ENCODE data around the gene NKD2.

Gene NKD2

DNA sequence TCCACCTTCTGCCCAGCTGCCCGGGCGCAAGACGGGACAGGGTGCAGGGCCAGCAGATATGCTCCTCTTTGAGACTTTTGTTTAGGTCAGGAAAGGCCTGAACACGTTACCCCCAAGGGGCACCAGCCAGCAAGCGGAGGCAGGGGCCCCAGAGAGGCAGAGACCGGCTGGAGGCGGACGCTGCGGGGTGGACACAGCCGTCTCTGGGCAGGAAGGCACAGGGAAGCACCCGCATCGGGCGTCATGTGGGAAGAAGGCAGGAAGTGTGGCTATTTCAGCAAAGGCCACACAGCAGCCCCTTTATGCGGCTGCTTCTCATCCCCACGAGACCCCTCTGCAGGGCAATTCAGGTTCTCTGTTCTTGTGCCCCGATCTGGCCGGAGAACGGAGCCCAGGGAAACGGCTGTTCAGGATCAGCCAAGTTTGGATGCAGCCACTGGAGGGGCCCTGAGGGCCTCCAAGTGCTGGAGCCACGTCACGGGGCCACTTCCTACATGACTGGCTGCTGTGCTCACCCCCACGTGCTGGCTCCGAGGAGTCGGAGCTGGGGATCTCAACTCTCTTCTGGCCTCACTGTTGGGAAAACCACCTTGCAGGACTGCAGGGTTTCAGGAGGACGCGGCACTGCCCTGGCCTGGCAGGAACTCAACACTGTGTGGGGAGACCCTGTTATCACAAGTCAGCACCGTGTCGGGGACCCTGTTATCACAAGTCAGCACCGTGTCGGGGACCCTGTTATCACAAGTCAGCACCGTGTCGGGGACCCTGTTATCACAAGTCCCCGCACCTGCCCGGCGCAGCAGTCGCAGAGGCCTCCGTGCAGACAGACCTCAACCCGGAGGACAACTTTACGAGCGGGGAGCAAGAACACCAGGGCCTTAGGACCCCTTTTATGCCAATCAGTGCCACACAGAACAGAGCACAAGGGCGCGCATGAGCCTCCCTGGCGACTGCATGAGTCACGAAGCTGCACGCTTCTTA, 58.8 kb downstream of the NKD2 start:
- no peak for DNase-seq (ENCODE audit: low read depth)

DNA sequence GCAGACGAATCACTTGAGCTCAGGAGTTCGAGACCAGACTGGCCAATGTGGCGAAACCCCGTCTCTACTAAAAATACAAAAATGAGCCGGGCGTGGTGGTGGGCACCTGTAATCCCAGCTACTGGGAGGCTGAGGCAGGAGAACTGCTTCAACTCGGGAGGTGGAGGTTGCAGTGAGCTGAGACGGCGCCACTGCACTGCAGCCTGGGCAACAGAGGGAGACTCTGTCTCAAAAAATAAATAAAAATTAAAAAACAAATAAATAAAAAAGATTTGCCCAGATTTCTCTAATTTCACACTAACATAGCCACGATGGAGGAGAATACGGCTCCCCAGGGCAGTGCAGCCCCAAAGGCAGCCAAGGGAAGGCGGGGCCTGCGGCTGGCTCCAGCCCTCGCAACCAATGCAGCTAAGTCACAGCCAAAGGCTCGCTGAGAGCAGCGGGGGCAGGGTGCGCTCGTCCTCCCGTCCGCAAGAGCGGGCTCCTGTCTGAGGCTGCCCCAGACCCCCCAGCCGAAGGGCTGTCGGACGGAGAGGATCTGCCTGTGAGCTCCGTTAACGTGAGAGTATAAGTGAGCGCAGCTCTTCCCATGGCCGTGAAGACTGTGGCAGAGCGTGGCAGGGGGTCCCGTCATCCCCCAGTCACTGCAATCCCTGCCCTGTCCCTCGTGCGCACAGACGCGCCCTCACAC, 59.7 kb downstream of the NKD2 start:
- no peak overlapping the region for H3K4me3 ChIP-seq (ENCODE audit: control insufficient read depth, low read depth, low read length)
- TF ChIP-seq, protein P1, sequence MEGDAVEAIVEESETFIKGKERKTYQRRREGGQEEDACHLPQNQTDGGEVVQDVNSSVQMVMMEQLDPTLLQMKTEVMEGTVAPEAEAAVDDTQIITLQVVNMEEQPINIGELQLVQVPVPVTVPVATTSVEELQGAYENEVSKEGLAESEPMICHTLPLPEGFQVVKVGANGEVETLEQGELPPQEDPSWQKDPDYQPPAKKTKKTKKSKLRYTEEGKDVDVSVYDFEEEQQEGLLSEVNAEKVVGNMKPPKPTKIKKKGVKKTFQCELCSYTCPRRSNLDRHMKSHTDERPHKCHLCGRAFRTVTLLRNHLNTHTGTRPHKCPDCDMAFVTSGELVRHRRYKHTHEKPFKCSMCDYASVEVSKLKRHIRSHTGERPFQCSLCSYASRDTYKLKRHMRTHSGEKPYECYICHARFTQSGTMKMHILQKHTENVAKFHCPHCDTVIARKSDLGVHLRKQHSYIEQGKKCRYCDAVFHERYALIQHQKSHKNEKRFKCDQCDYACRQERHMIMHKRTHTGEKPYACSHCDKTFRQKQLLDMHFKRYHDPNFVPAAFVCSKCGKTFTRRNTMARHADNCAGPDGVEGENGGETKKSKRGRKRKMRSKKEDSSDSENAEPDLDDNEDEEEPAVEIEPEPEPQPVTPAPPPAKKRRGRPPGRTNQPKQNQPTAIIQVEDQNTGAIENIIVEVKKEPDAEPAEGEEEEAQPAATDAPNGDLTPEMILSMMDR (conservative IDR thresholded peaks at IDR 0.05; ENCODE audit: control insufficient read depth, insufficient read depth, low read depth, low read length), result no peak

More for the DNA sequence above, 58.8 kb downstream of the NKD2 start:
- TF ChIP-seq, protein P1 (conservative IDR thresholded peaks at IDR 0.05; ENCODE audit: control insufficient read depth, insufficient read depth, low read depth, low read length), result no peak
- no peak overlapping the region for H3K4me3 ChIP-seq (ENCODE audit: control insufficient read depth, low read depth, low read length)

DNA sequence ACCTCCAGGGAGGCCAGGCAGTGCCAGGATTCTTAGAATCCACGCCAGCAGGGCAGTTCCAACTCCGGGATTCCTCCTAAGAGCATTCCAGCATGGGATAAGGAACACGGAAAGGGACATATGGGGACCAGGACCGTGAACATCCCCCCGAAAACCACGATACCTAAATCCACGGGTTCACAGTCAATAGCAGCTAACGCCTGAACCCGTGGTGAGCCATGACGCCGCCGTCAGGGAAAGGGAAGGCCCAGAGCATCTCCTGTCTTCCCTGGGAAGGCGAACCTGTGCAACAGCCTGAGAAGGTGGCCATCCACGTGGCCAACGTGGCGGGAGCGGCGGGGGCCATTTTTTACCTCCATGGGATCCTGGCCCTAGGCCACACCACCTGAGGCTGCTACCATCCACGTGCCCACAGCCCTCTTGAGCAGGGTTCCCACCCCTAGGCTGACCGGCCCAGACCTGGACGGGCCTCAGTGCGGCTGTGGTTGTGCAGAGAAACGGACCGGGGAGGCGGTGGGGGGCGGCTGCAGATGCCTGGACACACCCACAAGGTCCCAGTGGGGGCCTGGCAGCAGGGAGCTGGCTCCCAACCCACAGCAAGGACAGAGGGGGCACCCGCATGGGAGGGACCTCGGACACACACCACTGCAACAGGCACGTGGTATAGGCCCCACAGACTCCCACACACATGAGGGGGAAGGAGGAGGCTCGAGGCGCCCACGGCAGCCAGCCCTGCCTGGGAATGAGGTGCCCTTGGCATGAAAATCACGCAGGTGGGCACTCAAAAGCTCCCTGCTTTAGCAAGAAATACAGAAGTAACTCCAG, 60.5 kb downstream of the NKD2 start:
- TF ChIP-seq, protein P1 (conservative IDR thresholded peaks at IDR 0.05; ENCODE audit: control insufficient read depth, insufficient read depth, low read depth, low read length), result no peak
- no peak overlapping the region for H3K4me3 ChIP-seq (ENCODE audit: control insufficient read depth, low read depth, low read length)
- DNase-seq (ENCODE audit: low read depth), result no peak

More for the DNA sequence above, 59.7 kb downstream of the NKD2 start:
- DNase-seq (ENCODE audit: low read depth), result no peak

DNA sequence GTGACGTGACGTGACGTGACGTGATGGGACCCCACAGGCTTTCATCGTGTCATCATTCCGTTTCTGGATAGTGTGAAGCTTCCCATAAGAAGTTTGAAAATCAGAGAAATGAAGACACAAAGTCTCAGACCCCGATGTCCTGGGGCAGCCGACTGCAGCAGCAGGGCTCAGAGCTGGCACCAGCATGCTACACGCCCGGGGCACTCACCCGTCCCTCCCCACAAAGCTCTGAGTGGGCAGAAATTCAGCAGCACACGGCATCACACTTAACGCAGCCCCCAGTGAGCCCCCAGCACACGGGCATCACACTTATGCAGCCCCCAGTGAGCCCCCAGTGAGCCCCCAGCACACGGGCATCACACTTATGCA, 61.1 kb downstream of the NKD2 start:
- TF ChIP-seq, protein P1 (conservative IDR thresholded peaks at IDR 0.05; ENCODE audit: control insufficient read depth, insufficient read depth, low read depth, low read length), result no peak
- DNase-seq (ENCODE audit: low read depth), result no peak
- H3K4me3 ChIP-seq (ENCODE audit: control insufficient read depth, low read depth, low read length), result no peak overlapping the region

DNA sequence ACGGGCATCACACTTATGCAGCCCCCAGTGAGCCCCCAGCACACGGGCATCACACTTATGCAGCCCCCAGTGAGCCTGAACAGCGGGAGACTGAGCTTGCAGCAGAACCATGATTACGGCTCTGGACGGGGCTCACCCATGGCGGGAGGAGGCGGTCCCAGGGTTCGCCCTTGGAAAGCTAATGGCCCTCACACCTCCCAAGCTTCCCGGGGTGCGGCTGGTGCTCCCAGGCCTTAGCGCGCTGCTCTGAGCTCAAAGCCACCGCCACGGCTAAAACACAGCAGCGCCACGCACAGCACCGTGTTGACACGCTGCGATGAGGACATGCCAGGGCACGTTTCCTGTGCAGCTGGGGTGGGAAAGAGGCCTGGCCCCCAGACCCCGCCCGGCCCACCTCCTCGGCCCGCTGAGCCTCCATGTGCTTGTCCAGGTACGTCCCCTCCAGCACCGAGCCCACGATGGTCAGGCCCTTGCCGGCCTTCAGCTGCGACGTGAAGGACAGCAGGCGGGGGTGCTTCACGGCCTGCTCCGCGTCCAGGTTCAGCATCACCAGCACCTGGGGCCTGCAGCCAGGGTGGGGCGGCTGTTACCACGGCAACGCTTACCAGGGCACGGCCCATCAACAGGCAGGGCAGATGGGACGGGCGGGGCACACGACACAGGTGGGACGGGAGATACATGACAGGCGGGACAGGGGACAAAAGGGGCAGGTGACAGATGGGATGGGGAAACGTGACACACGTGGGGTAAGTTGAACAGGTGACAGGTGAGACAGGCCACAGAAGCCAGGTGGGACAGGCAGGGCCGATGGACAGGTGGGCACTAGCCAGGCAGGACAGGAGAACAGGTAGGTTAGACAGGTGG, 64.9 kb downstream of the NKD2 start:
- TF ChIP-seq, protein P1 (conservative IDR thresholded peaks at IDR 0.05; ENCODE audit: control insufficient read depth, insufficient read depth, low read depth, low read length), result no peak
- H3K4me3 ChIP-seq (ENCODE audit: control insufficient read depth, low read depth, low read length), result no peak overlapping the region
- DNase-seq (ENCODE audit: low read depth), result no peak
